ENCODE results near the gene CAMSAP1.
"Not testable (repeated sequence)": the region's sequence is repeated elsewhere in the genome, so short reads cannot be mapped to it uniquely, and the experiment has no call there.

CAMSAP1 gene

DNA sequence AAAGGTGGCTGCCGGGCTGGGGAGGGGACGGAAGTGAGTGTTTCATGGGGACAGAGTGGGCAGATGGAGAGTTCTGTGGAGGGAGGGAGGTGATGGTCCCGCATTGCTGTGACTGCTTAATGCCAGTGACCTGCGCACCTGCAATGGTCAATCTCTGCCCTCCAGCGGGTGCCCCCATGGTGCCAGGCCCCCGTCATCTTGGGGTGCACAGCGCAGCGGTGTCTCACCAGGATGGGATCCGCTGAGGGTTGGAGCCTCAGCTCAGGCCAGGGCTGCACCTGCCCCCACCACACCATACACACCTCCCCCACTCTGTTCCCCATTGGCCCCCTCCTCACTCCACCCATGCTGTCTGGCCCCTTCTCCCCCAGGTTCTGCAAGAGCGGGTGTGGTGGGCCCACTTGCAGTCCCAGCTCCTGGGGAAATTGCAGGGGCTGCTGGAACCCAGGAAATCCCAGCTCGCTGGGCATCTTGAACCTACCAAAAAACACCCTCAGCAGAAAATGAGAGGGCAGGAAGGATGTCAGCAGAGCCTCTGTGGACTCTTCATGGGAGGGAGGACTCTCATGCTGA, 12.1 kb upstream of the CAMSAP1 start:
- DNase-seq, result no peak

DNA sequence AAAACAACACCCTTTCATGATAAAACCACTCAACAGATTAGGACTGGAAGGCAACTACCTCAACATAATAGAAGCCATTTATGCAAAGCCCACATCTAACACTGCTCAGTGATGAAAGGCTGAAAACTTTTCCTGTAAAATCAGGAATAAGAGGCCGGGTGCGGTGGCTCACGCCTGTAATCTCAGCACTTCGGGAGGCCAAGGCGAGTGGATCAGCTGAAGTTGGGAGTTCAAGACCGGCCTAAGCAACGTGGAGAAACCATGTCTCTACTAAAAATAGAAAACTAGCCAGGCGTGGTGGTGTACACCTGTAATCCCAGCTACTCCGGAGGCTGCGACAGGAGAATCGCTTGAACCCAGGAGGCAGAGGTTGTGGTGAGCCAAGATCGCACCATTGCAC, 8.9 kb upstream of the CAMSAP1 start:
- DNase-seq, result not testable (repeated sequence)

DNA sequence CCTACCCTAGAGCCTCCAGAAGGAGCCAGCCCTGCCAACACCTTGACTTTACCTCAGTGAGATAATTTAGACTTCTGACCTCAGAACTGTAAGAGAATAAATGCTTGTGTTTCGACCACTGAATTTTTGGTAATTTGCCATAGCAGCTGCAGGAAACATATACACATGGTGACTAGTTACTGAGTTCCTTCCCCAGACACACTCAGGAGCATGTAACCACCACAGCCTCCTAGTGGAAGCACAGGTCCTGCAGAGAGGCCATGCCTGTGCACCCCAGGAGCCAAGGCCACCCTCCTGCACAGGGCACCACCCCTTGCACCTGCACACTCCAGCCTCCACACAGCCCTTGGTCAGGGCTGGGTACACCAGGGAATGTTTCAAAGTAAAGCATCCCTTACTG, 7.6 kb upstream of the CAMSAP1 start:
- DNase-seq, result no peak

DNA sequence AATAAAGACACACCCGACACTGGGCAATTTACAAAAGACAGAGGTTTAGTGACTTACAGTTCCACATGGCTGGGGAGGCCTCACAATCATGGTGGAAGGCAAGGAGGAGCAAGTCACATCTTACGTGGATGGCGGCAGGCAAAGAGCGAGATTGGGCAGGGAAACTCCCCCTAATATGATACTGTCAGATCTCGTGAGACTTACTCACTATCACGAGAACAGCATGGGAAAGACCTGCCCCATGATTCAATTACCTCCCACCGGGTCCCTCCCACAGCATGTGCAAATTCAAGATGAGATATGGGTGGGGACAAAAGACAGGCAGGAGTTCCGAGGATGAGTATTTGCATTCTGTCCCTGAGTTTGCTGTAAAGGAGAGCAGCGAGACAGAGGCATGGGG, 3.9 kb upstream of the CAMSAP1 start:
- not testable (repeated sequence) for DNase-seq

DNA sequence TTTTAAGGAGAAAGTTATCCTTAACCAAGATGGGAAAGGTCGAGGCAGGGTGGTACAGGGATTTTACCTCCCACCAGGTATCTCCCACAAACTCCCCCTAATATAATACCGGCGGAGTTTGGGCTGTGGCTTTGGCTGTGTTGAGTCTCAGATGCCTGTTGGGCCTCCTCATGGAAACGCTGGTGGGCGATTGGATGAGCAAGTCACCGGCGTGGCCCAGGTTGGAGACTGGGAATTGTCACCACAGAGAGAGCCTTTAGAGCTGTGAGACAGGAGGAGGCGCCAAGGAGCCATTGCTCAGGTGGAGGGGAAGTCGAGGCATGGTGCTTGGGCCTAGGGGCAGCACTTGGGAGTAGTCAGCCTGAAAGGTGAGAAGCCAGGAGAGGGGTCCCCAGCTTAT, 3.4 kb upstream of the CAMSAP1 start:
- DNase-seq, result no peak

DNA sequence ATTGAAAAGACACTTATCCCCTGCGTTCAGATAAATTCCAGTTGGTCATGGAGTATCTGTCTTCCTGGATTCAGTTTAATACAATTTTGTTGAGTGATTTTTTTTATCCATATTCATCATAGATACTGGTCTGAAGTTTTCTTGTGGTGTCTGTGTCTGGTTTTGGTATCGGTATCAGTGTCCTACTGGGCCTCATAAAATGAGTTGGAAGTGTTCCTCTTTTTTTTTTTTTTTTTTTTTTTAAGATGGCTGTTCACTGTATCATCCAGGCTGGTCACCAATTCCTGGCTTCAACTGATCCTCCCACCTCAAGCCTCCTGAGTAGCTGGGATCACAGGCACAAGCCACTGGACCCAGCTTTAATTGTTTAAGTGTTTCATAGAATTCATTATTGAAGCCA, 2.9 kb upstream of the CAMSAP1 start:
- no peak for DNase-seq

DNA sequence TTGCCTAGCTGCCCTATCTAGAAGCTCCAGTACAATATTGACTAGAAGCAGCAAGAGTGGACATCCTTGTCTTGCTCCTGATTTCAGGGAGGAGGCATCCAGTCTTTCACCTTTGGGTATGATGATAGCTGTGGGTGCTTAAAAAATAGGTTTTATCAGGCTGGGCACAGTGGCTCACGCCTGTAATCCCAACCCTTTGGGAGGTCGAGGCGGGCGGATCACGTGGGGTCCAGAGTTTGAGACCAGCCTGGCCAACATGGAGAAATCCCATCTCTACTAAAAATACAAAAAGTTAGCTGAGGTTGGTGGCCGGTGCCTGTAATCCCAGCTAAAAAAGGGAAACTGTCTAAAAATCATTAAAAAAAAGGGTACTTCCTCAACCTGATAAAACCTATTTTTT, 2.0 kb upstream of the CAMSAP1 start:
- no peak for DNase-seq

DNA sequence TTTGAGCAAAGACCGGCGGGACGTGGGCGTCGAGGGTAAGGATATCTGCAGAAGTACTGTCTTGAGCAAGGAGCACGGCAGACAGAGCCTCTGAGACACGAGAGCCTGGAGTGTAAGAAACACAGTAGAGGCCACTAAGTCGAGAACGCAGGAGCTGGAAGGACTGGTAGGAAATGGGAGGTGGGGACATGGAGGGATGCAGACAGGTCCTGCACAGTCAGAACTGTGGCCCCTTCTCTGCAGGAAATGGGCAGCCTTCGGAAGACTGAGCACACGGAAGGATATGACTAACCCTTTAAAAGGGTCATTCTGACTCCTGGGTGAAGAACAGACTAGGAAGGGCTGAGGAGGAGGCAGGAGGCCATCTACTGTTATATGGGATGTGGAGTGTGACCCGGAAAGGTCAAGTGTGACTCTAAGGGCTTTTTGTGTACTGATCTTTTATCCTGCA, 1.4 kb upstream of the CAMSAP1 start:
- DNase-seq, result peak in 1 of 5 experiments; percentile 19

DNA sequence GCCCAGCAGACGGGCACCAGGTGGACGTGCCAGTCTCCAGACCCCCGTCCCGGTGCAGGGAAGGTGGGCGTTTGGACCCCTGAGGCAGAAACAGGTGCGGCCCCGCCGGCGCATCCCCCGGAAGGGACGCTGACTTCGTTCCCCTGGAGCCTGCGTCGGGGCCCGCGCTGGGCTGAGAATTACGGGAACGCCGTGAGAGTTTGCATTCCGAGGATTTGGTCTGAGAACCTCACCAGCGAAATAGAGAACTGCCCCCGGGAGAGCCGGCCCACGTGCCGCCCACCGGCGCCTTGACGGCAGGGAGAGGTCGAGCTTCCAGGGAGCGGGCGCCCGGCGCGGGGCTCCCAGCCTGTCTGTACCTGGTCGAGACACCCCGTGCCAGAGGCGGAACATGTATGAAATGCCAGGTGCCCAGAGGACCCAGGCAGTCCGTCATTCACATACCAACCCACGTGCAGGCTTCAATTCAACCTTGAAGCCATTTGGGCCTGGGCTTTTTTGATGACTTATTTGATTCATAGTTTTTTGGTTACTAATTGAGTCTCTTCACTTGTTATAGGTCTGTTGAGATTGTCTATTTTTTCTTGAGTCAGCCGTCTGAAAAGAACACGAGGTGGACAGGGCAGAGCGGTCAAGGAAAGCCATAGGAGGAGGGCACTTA, 877 bp upstream of the CAMSAP1 start:
- DNase-seq, result peak in 1 of 5 experiments; percentile 18

DNA sequence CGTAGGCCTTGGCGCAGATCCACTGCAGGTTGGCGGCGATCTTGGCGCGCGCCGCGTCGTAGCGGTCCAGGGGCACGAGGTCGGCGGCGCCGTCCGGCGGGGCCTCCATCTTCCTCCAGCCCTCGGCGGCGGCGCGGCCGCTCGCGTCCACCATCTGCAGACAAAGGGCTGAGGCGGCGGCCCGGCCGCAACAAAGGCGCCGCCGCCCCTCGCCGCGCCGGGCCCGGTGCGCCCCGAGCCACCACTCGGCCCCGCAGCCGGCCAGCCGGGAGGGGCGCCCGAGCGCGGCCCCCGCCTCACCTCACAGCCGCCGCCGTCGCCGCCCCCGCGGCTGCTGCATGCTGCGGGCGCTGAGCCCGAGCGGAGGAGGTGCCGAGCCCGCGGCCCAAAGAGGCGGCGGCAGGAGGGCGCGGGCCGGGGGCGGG, 328 bp downstream of the CAMSAP1 start:
- no peak for DNase-seq

DNA sequence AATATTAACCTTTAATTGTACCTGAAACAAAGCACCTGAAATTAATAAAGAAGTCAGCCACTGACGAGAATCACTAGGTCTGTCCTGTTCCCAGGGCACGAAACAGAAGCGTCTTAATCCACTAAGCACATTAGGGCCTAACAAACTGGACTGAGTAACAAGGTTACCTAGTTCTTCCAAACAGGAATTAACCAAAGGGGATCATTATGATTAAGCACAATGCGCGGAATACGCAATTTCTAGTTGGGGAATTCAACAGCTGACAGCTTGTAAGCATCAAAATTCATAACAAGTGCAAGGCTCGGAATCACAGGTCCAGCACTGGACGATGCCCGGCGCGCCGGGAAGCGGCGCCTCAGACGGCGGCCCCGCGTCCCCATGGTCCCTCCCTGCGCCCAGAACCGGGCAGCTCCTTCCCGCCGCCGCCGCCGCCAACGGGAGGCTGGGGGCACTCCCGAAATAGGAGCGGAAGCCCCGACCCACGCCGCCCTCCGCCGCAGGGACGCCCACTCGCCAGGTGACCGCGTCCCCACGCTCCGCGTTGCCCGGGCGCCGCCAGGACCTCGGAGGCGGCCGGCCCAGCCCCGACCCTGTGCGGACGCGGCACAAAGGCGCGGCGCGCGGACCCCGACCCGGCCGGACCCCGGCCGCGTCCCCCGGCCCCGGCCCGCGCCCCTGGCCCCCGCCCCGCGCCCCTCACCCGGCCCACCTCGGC, 898 bp downstream of the CAMSAP1 start:
- DNase-seq, result peak in 2 of 5 experiments; percentile 11 to 20

DNA sequence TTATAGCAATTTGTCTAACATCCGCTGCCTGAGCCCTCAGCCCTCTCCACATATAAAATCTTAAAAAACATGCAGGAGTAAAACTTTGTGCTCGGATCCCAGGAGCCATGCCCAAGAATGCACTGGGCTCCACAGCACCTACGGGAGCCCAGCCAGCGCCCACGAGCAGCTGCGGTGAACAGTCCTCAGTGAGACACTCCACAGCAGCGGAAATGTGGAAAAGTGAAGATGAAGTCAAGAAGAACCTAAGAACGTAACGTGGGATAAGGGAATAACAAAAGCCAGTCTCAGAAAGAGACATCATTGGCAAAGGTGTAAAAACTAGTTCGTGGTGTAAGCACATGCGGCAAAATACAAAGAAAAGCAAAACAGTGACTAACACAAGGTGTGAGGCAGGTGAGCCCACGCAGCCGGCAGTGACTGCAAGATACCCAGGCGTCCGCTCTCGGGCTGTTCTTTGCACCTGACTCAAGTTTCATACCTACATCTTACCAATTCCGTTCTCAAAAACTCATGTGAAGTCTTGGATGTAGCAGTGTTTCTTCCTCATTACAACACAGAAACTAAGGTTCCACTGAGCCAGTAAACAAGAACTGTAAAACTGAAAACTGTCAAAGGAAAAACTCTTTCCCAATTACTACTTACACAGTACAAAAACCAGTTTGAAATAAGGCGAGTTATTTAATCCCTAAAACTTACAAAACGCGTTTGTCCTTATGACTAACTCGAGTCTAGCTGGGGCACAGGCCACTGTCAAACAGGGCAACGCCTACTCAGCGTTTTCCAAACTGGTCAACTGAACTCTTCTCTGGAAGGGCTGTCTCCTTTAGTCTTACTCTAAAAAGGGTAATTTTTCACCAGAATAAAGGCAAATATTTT, 1.7 kb downstream of the CAMSAP1 start:
- peak in 3 of 5 experiments; percentile 34 to 72 (median 34) for DNase-seq

DNA sequence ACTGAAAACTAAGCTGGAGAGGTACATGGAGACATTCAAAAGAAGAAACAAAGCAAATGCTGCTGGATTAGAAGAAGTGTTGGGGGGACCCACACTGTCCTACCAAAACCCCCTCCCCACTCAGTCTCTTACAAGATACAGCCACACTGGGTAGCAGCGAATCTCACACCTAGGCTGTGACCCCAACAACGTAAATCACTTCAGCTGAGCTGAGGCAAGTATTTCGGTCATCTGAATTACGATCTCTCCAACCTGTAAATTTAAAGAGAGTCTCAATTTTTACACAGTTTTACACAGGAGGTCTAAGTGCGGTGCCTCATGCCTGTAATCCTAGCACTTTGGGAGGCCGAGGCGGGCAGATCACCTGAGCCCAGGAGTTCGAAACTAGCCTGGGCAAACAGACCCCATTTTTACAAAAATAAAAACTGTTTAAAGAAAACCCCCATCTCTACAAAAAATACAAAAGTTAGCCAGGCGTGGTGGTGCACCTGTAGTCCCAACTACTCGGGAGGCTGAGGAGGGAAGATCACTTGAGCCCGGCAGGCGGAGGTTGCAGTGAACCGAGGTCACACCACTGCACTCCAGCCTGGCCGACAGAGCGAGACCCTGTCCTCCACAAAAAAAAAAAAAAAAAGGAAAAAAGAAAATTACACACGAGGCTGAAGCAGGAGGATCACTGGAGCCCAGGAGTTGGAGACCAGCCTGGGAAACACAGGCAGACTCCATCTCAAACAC, 3.4 kb downstream of the CAMSAP1 start:
- no peak for DNase-seq

DNA sequence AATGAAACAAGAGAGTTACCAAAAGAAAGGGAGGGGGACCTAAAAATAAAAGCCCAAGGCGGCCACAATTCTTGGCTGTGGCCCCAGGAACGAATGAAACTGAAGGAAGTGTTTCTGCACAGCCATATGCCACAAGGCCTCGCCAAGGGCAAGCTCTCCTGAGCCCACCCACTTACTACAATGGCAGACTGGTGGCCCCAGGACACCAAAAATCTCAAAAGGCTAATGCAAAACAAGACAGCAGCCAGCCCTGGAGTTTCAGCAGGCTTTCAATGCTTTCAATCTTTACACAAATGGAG, 4.0 kb downstream of the CAMSAP1 start:
- DNase-seq, result no peak

DNA sequence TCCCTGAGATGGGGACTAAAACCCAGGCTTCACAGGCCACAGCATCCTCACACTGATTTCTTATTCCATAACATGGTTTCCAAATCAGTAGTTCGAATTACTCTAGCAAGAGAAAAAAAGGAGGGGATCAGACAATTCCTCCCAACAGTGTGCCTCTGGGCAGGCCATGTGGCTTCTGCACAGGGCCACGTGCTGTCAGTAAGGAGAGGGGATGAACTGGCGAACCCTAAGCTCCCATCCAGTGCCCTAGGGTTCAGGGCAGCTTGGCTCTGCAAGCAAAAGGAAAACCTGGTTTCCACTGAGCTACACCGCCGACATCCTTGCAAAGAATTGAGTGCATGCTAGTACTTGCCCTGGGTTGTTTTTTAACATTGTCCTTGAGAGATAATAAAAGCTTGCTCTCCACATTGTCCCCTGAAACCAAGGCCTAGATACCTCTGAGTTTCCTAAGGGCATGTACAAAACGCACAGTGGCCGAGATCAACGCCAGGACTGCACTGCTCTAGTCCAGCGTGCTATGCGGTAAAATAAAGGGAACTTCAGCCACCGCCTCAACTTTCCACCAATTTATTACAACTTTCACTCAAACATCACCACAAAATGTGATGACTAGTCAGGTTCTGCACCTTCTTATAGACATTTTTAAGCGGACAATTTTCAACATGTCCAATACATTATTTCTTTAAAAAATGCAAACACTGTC, 4.5 kb downstream of the CAMSAP1 start:
- DNase-seq, result no peak

DNA sequence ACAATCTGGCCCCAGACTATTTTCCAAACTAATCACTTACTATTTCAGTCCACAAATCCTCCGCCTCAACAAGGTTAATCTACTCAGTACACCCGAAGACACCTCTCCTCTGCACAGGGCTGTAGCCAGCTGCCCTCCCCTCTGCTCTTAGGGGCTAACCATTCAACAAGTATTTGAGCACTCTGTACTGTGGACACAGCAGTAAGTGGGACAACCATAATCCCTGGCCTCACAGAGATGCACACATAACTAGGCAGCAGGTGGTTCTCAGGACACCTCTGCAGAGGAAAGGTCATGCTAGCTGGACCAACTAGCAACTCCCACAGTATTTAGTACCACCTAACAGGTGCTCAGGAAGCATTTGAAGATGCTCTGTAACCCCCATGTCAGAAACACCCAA, 5.5 kb downstream of the CAMSAP1 start:
- DNase-seq, result no peak

DNA sequence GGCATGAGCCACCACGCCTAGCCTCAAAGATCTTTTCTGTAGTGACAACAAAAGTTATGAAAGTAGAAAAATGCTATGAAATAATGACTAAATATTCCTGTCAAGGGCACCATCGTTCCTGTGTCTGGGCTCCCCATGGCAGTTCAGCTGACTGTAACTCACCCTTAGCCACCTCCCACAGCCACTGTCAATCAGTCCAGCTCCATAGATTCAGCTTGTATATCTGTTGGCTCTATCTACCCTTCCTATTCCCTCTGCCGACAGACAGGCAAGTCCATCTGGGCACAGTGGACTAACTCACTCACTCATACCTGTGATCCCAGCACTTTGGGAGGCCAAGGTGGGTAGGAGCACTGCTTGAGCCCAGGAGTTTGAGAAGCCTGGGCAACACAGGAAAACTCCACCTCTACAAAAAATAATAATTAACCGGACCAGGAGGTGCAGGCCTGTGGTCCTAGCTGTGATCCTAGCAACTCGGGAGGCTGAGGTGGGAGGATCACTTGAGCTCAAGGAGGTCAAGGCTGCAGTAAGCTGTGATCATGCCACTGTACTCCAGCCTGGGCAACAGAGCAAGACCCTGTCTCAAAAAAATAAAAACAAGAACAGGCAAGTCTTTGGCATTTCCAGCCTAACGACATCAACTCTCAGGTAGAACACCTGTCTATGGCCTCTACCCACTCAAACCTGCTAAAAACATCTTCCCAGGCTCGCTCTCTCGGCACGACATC, 6.2 kb downstream of the CAMSAP1 start:
- no peak for DNase-seq

DNA sequence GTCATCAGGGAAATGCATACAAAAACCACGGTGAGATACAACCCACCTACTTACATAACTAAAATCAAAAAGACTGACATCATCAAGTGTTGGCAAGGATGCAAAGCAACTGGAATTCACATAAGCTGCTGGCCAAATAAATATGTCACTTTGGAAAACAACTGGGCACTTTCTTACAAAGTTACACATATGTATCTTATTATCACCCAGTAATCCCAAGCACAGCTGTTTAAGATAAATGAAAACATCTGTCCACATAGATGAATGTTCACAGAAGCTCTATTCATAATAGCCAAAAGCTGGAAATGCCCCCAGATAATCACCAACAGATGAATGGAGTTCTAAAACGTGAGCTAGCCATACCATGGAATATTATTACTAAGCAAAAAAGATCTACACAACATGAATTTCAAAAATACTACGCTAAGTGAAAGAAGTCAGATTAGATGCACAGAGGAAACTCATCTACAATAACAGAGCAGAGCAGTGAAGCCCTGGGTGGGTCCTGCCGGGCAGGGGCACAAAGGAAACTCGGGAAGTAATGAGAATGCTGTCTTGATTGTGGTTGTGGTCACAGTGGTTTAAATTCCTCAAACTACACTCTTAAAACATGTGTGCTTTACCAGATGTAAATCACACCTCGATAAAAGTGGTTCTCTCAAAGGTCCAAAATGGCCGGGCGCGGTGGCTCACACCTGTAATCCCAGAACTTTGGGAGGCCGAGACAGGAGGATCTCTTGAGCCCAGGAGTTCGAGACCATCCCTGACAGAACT, 8.5 kb downstream of the CAMSAP1 start:
- DNase-seq, result peak in 1 of 5 experiments; percentile 18

DNA sequence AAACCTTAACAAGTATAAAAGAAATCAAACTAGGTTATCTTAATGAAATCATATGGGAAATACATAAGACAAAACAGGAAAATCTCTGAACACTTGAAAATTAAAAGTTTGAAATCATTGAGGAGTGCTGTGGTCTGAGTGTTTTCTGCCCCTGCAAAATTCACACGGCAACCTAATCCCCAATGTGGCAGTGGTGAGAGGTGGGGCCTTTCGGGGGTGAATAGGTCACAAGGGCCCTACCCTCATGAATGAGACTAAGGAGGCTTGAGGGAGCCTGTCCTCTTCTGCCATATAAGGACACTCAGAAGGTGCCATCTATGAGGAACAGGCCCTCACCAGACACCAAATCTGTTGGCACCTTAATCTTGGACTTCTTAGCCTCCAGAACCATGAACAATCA, 10.7 kb downstream of the CAMSAP1 start:
- no peak for DNase-seq

DNA sequence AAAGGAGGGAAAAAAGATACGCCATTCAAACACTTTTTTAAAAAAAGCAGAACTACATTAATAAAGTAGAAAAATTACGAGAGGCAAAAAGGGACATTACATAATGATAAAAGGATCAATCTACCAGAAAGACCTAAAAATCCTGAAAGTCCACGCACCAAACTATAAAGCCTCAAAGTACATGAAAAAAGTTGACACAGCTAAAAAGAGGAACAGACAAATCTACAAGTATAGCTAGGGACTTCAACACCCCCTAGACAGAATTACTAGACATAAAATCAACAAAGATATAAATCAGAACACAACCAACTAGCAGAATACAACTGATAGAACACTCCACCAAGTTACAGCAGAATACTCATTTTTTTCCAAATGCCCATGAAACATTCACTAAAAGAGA, 11.1 kb downstream of the CAMSAP1 start:
- DNase-seq, result no peak
